CD4-positive, alpha-beta T cell treated with Interleukin-10 for 1 hour (primary cell): ENCODE data around the gene CCSER2.
A peak's percentile ranks its signal among the peaks of the same experiment; 100 is the strongest.
"Not testable (repeated sequence)": the region's sequence is repeated elsewhere in the genome, so short reads cannot be mapped to it uniquely, and the experiment has no call there.

Experiments
- DNase-seq: peaks from one replicate; pipeline ENCODE4 v3.0.0-alpha.2; 2020

The CCSER2 gene

GRCh38 chr10:84525120-84525806 is 196.9 kb downstream of the CCSER2 start:
- DNase-seq: no peak

GRCh38 chr10:84525807-84526182 is 197.4 kb downstream of the CCSER2 start:
- not testable (repeated sequence) for DNase-seq

GRCh38 chr10:84527386-84527785 is 199.0 kb downstream of the CCSER2 start:
- not testable (repeated sequence) for DNase-seq

- not testable (repeated sequence) for DNase-seq
Observed at GRCh38 chr10:84528526-84528925, 200.1 kb downstream of the CCSER2 start.

- DNase-seq: no peak
Observed at GRCh38 chr10:84530724-84531325, 202.4 kb downstream of the CCSER2 start.

- DNase-seq: no peak
Observed at GRCh38 chr10:84531396-84531795, 203.0 kb downstream of the CCSER2 start.

- DNase-seq: no peak
Observed at GRCh38 chr10:84534168-84534567, 205.8 kb downstream of the CCSER2 start.

GRCh38 chr10:84537447-84537931 is 209.1 kb downstream of the CCSER2 start:
- DNase-seq: peak; percentile 65

- no peak for DNase-seq
Observed at GRCh38 chr10:84538036-84538435, 209.6 kb downstream of the CCSER2 start.

GRCh38 chr10:84539216-84539615 is 210.8 kb downstream of the CCSER2 start:
- no peak for DNase-seq

- no peak for DNase-seq
Observed at GRCh38 chr10:84540022-84540616, 211.7 kb downstream of the CCSER2 start.

GRCh38 chr10:84540617-84541288 is 212.4 kb downstream of the CCSER2 start:
- DNase-seq: peak; percentile 63

- DNase-seq: no peak
Observed at GRCh38 chr10:84541289-84541637, 212.9 kb downstream of the CCSER2 start.

- DNase-seq: no peak
Observed at GRCh38 chr10:84542522-84543490, 214.4 kb downstream of the CCSER2 start.

- DNase-seq: no peak
Observed at GRCh38 chr10:84543948-84544347, 215.6 kb downstream of the CCSER2 start.

- DNase-seq: no peak
Observed at GRCh38 chr10:84545651-84546050, 217.3 kb downstream of the CCSER2 start.

GRCh38 chr10:84546609-84547008 is 218.2 kb downstream of the CCSER2 start:
- DNase-seq: no peak

GRCh38 chr10:84547616-84548015 is 219.2 kb downstream of the CCSER2 start:
- no peak for DNase-seq

GRCh38 chr10:84548869-84549268 is 220.5 kb downstream of the CCSER2 start:
- DNase-seq: no peak

- no peak for DNase-seq
Observed at GRCh38 chr10:84549368-84550165, 221.2 kb downstream of the CCSER2 start.

- DNase-seq: no peak
Observed at GRCh38 chr10:84550756-84551436, 222.5 kb downstream of the CCSER2 start.
